ENCODE data around the gene SMIM20.

The SMIM20 gene

GRCh38 chr4:25955705-25956104 is 41.7 kb downstream of the SMIM20 start:
- TF ChIP-seq ZBTB7A (IDR thresholded peaks at IDR 0.05; ENCODE audit: low read depth) (no peak), FOXM1 (IDR thresholded peaks at IDR 0.05; ENCODE audit: borderline replicate concordance, low read depth) (no peak), EGR1 (IDR thresholded peaks at IDR 0.05) (no peak), USF1 (IDR thresholded peaks at IDR 0.05) (no peak), CREB1 (IDR thresholded peaks at IDR 0.05; ENCODE audit: low read depth) (no peak), TAF1 (IDR thresholded peaks at IDR 0.05; ENCODE audit: low read depth) (no peak), CEBPB (IDR thresholded peaks at IDR 0.05) (no peak), EP300 (IDR thresholded peaks at IDR 0.05; ENCODE audit: borderline replicate concordance) (no peak), TCF12 (IDR thresholded peaks at IDR 0.05; ENCODE audit: low read depth) (no peak), RAD21 (IDR thresholded peaks at IDR 0.05; ENCODE audit: low read depth) (no peak), YY1 (IDR thresholded peaks at IDR 0.05; ENCODE audit: low read depth) (no peak), TEAD4 (IDR thresholded peaks at IDR 0.05) (no peak), NFIC (IDR thresholded peaks at IDR 0.05) (no peak)
- TF ChIP-seq, protein P1, sequence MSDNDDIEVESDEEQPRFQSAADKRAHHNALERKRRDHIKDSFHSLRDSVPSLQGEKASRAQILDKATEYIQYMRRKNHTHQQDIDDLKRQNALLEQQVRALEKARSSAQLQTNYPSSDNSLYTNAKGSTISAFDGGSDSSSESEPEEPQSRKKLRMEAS (IDR thresholded peaks at IDR 0.05) = no peak
- TF ChIP-seq, protein P2, sequence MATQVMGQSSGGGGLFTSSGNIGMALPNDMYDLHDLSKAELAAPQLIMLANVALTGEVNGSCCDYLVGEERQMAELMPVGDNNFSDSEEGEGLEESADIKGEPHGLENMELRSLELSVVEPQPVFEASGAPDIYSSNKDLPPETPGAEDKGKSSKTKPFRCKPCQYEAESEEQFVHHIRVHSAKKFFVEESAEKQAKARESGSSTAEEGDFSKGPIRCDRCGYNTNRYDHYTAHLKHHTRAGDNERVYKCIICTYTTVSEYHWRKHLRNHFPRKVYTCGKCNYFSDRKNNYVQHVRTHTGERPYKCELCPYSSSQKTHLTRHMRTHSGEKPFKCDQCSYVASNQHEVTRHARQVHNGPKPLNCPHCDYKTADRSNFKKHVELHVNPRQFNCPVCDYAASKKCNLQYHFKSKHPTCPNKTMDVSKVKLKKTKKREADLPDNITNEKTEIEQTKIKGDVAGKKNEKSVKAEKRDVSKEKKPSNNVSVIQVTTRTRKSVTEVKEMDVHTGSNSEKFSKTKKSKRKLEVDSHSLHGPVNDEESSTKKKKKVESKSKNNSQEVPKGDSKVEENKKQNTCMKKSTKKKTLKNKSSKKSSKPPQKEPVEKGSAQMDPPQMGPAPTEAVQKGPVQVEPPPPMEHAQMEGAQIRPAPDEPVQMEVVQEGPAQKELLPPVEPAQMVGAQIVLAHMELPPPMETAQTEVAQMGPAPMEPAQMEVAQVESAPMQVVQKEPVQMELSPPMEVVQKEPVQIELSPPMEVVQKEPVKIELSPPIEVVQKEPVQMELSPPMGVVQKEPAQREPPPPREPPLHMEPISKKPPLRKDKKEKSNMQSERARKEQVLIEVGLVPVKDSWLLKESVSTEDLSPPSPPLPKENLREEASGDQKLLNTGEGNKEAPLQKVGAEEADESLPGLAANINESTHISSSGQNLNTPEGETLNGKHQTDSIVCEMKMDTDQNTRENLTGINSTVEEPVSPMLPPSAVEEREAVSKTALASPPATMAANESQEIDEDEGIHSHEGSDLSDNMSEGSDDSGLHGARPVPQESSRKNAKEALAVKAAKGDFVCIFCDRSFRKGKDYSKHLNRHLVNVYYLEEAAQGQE (IDR thresholded peaks at IDR 0.05; ENCODE audit: low read depth) = no peak

GRCh38 chr4:25956260-25956659 is 42.2 kb downstream of the SMIM20 start:
- no peak for TF ChIP-seq TAF1 (IDR thresholded peaks at IDR 0.05; ENCODE audit: low read depth)
- TF ChIP-seq NFIC (IDR thresholded peaks at IDR 0.05) = no peak
- no peak for TF ChIP-seq CEBPB (IDR thresholded peaks at IDR 0.05)
- no peak for TF ChIP-seq USF1 (IDR thresholded peaks at IDR 0.05)

DNA sequence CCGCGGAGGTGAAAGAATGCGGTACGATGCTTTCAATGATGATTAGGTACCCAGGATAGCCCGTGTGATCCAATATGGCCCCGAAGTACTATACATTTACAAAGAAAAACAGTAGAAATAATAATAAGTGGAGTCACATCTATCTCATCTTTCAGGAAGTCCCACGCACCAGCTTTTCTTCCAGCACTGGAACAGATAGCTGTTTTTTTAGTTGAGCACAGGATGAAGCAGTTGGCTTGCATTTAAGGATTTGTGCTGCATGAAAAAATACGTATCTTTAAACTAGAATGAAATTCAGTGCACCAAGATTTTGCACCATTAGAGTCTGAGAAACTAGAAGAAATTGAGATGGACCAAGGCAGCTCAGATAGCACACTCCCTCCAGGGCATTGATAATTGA is 44.1 kb downstream of the SMIM20 start:
- TF ChIP-seq CREB1 (IDR thresholded peaks at IDR 0.05; ENCODE audit: low read depth) (no peak), TAF1 (IDR thresholded peaks at IDR 0.05; ENCODE audit: low read depth) (no peak), NFIC (IDR thresholded peaks at IDR 0.05) (no peak), EP300 (IDR thresholded peaks at IDR 0.05; ENCODE audit: borderline replicate concordance) (no peak)
- TF ChIP-seq, protein P2 (IDR thresholded peaks at IDR 0.05; ENCODE audit: low read depth) = no peak

- TF ChIP-seq TEAD4 (IDR thresholded peaks at IDR 0.05) (no peak), TCF12 (IDR thresholded peaks at IDR 0.05; ENCODE audit: low read depth) (no peak), FOXM1 (IDR thresholded peaks at IDR 0.05; ENCODE audit: borderline replicate concordance, low read depth) (no peak), YY1 (IDR thresholded peaks at IDR 0.05; ENCODE audit: low read depth) (no peak), TAF1 (IDR thresholded peaks at IDR 0.05; ENCODE audit: low read depth) (no peak), ZBTB7A (IDR thresholded peaks at IDR 0.05; ENCODE audit: low read depth) (no peak), CREB1 (IDR thresholded peaks at IDR 0.05; ENCODE audit: low read depth) (no peak), EP300 (IDR thresholded peaks at IDR 0.05; ENCODE audit: borderline replicate concordance) (no peak), NFIC (IDR thresholded peaks at IDR 0.05) (no peak), CEBPB (IDR thresholded peaks at IDR 0.05) (no peak)
- TF ChIP-seq, protein P1 (IDR thresholded peaks at IDR 0.05) = no peak
- TF ChIP-seq, protein P2 (IDR thresholded peaks at IDR 0.05; ENCODE audit: low read depth) = no peak
Measured at GRCh38 chr4:25962393-25962792, 48.4 kb downstream of the SMIM20 start.

- no peak for TF ChIP-seq TAF1 (IDR thresholded peaks at IDR 0.05; ENCODE audit: low read depth)
- TF ChIP-seq TEAD4 (IDR thresholded peaks at IDR 0.05) = no peak
- TF ChIP-seq CEBPB (IDR thresholded peaks at IDR 0.05) = no peak
- no peak for TF ChIP-seq EGR1 (IDR thresholded peaks at IDR 0.05)
- TF ChIP-seq, protein P1 (IDR thresholded peaks at IDR 0.05) = no peak
- TF ChIP-seq ZBTB7A (IDR thresholded peaks at IDR 0.05; ENCODE audit: low read depth) = no peak
- TF ChIP-seq RAD21 (IDR thresholded peaks at IDR 0.05; ENCODE audit: low read depth) = no peak
- TF ChIP-seq USF1 (IDR thresholded peaks at IDR 0.05) = no peak
- no peak for TF ChIP-seq NFIC (IDR thresholded peaks at IDR 0.05)
Measured at GRCh38 chr4:25965629-25966028, 51.6 kb downstream of the SMIM20 start.

Data from Ishikawa (cell line).